HL-60 (cell line): ENCODE measurements around the gene PDK2.

Experiments used
- POLR2AphosphoS5 ChIP-seq: IDR thresholded peaks from 2 replicates; pipeline ENCODE4 v1.6.1; 2012; ENCODE audit warnings: low read depth
- SPI1 ChIP-seq: IDR thresholded peaks from 2 replicates; pipeline ENCODE4 v1.6.1; 2012; ENCODE audit warnings: low read depth, mild to moderate bottlenecking, borderline replicate concordance
- TF ChIP-seq, protein P1 (sequence below): IDR thresholded peaks from 2 replicates; pipeline ENCODE4 v1.6.1; 2012; ENCODE audit warnings: low read depth; ENCODE audit not compliant: insufficient replicate concordance
- TF ChIP-seq, protein P2 (sequence below): IDR thresholded peaks from one replicate; pipeline ENCODE4 v1.5.1; 2011; ENCODE audit warnings: low read length, control low read depth, inconsistent platforms; ENCODE audit not compliant: insufficient read depth

GRCh38 chr17:50106393-50107131 lies 11.4 kb downstream of the PDK2 start:
- TF ChIP-seq, protein P1, sequence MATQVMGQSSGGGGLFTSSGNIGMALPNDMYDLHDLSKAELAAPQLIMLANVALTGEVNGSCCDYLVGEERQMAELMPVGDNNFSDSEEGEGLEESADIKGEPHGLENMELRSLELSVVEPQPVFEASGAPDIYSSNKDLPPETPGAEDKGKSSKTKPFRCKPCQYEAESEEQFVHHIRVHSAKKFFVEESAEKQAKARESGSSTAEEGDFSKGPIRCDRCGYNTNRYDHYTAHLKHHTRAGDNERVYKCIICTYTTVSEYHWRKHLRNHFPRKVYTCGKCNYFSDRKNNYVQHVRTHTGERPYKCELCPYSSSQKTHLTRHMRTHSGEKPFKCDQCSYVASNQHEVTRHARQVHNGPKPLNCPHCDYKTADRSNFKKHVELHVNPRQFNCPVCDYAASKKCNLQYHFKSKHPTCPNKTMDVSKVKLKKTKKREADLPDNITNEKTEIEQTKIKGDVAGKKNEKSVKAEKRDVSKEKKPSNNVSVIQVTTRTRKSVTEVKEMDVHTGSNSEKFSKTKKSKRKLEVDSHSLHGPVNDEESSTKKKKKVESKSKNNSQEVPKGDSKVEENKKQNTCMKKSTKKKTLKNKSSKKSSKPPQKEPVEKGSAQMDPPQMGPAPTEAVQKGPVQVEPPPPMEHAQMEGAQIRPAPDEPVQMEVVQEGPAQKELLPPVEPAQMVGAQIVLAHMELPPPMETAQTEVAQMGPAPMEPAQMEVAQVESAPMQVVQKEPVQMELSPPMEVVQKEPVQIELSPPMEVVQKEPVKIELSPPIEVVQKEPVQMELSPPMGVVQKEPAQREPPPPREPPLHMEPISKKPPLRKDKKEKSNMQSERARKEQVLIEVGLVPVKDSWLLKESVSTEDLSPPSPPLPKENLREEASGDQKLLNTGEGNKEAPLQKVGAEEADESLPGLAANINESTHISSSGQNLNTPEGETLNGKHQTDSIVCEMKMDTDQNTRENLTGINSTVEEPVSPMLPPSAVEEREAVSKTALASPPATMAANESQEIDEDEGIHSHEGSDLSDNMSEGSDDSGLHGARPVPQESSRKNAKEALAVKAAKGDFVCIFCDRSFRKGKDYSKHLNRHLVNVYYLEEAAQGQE, result no peak
- TF ChIP-seq, protein P2, sequence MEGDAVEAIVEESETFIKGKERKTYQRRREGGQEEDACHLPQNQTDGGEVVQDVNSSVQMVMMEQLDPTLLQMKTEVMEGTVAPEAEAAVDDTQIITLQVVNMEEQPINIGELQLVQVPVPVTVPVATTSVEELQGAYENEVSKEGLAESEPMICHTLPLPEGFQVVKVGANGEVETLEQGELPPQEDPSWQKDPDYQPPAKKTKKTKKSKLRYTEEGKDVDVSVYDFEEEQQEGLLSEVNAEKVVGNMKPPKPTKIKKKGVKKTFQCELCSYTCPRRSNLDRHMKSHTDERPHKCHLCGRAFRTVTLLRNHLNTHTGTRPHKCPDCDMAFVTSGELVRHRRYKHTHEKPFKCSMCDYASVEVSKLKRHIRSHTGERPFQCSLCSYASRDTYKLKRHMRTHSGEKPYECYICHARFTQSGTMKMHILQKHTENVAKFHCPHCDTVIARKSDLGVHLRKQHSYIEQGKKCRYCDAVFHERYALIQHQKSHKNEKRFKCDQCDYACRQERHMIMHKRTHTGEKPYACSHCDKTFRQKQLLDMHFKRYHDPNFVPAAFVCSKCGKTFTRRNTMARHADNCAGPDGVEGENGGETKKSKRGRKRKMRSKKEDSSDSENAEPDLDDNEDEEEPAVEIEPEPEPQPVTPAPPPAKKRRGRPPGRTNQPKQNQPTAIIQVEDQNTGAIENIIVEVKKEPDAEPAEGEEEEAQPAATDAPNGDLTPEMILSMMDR, result no peak
- TF ChIP-seq POLR2AphosphoS5 (no peak), SPI1 (no peak)
